ENCODE measurements around the gene COQ10B.

COQ10B gene

DNA sequence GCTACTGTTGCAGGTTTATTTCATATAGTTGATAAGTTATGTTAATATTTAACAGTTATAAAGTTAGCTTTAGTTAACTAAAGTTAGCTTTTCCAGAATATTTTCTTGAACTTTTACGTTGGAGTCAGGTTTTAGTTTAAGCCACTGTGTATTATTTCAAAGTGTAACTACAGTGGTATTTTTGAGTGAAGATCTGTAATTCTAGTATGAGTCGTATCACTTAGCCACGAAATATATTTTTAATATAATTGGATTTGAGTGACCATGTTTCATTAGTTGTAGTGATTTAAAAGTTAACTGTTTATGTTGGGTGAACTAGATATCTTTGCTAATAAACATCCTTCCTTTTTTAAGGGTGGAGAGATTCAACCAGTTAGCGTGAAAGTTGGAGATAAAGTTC lies 49.3 kb downstream of the COQ10B start:
- DNase-seq: no peak

DNA sequence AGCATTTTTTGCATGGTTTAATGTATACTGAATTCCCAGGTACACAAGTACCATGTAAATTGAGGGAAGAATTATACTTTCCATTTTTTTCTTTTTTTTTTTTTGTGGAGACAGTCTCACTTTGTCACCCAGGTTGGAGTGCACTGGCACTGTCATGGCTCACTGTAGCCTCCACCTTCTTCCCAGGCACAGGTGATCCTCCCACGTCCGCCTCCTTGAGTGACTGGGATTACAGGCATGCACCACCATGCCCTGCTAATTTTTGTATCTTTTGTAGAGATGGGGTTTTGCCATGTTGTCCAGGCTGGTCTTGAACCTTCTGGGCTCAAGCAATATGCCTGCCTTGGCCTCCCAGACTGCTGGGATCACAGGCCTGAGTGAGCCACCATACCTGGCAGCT lies 50.6 kb downstream of the COQ10B start:
- DNase-seq: no peak

DNA sequence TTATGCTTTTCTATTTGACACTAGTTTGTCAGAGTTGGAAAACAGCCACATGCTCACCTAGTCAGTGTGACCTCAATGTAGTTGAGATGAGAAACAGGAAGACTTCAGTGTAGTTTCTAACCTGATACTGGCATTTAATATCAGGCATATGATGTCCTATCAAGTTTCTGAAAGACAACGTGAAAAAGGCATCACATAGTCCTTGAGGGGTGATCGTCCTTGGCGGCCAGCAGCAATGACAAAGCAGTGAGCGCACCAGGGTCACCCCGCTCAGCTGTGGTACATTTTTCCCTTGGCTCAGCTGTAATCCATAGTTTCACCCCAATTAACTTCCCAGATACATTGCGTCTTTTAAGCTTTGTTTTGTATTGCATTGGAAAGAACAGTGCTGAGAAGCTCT lies 51.2 kb downstream of the COQ10B start:
- DNase-seq: no peak

DNA sequence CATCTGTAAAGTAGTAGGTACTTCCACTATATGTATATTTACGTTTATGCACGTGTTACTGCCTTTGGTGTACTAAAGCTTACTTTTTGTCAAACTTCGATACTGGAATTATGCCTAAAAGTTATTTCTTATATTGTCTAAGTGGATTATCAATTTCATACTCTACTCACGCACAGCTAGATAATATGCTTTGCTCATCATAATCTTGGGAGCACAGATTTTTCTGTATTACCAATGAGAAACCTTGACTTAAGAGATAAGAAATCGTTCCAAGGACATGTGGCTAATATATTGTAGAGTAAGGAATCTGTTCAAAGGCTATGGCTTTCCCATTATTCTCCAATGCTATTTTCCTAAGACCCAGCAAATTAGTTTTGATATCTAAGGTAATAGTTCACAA lies 53.3 kb downstream of the COQ10B start:
- no peak for DNase-seq

DNA sequence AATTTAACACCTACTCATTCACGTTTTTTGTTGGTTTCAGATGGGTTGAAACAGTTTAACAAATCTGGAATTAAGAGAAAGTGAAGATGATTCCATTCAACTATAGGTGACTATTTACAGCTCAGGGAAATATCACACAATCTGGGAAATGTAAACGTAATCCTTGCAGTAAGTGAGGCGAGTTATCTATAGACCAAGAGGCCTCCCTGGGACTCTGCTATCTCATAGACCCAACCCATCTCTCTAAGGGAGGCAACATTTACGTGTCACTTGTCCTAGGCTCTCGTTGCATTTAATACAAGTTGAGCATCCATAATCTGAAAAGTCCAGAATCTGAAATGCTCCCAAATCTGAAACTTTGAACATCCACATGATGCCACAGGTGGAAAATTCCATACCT lies 60.6 kb downstream of the COQ10B start:
- no peak for DNase-seq

DNA sequence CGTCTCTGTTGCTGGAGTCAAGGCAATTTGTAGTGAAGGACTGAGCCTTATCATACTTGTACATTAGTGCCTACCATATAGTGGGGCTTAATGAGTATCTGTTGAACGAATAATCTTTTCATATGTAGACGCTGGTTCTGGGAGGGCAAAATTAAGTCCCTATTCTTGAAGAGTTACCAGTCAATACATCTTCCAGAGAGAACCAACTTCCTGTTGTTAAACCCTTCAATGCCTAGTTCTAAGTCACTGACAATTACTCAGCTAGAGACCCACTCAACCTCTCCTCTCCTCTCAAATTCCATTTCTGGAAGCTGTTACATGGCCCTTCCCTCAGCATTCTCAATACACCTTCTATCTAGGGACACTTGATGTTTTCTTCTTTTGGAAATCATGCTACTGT lies 61.4 kb downstream of the COQ10B start:
- no peak for DNase-seq

DNA sequence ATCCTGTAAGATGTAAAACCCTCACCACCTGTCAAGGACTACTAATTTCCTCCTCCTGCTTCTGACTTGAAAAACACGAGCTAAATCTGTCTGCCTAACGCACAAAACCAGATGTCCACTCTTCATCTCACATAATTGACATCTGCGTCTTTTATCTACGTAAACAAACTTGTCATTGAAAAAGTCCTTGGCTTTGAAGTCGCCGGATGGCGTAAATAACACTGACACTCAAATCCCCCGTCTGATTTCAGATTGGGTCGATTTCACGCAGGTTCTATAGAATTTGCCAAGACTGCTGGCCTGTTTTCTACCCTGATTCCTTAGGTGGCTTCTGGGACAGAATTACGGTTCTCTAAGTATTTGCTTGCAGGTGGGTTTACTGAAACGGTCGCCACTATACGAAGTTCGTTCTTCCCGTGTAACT lies 62.0 kb downstream of the COQ10B start:
- no peak for DNase-seq

DNA sequence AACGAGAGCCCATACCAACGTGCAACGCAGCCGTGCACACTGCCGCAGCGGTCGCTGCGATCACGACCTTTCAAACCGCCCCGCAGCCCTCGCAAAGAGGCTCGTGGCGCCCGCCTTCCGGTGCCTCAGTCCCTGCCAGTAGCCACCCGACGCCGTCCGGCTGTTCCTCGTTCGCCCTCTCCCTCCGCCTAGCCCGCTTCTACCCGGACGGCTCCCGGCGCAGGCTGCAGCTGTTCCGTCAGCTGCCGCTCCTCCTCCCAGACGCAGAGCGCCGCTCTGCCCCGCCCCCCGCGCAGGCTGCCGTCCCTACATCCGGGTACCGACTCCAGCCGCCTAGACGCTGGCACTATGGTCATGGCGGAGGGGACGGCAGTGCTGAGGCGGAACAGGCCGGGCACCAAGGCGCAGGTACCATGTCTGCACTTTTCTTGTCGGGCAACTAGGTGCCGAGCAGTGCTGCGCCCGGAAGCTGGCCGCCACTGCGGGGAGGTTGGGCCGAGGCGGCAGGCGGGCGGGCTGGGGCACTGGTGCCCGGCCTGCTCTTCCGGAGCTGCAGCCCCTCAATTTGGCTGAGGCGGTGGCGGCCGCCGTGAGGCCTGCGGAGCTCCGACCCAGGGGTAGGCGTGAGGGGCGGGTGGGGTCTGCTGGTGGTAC lies 62.5 kb downstream of the COQ10B start, which contains the start of gene MOB4:
TSS of gene MOB4 (plus strand) at position 328 of the 654 bp plus-strand sequence. CDS start at position 349, 21 bp downstream.
- DNase-seq: peak; percentile 86 to 87

DNA sequence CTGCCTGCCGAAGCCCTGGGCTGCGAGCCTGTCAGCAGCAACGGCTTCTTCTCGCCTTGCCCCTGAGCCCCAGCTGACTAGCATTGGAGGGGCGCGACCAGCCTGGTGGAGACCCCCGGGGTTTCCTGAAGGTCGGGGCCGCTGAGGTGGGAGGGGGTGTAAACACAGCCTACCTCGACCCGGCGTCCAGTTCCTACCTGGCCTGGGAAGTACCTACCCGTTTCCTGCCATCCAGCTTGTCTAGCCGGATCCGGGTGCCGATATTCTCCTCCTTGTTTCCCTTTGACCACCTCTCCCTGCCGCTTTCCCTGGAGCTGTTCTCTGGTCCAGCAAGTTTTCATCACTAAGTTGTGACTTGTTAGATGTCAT lies 63.0 kb downstream of the COQ10B start:
- DNase-seq: no peak

DNA sequence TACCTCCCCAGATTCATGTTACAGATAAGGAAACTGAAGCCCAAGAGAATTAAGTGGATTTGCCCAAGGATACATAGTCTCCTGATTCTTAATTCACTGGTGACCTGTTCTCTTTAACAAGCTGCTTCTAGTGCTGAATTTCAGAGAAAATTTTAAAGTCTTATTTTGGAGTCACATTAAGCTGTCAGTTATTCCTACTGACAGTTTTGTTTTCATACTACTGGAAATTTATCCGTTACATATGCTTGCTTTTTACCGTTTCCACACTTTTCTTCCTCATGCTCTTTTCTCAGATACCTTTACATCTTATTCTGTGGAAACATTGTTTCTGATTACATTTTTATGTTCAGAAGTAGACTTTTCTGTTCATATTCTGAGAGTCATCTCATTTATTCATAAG lies 63.8 kb downstream of the COQ10B start:
- DNase-seq: no peak
